NCI-H748 treated with DMSO at 0.1 percent for 48 hours (cell line): ENCODE measurements around the gene FGFR2.

ENCODE experiments used
- DNase-seq: peaks from one replicate; lab custom pipeline; 2025; lab: John Stamatoyannopoulos, UW

The FGFR2 gene

GRCh38 chr10:121553511-121554264 lies 44.6 kb downstream of the FGFR2 start:
- DNase-seq: peak; percentile 74

- no peak for DNase-seq
Observed at GRCh38 chr10:121552746-121553145, 45.5 kb downstream of the FGFR2 start.

DNA sequence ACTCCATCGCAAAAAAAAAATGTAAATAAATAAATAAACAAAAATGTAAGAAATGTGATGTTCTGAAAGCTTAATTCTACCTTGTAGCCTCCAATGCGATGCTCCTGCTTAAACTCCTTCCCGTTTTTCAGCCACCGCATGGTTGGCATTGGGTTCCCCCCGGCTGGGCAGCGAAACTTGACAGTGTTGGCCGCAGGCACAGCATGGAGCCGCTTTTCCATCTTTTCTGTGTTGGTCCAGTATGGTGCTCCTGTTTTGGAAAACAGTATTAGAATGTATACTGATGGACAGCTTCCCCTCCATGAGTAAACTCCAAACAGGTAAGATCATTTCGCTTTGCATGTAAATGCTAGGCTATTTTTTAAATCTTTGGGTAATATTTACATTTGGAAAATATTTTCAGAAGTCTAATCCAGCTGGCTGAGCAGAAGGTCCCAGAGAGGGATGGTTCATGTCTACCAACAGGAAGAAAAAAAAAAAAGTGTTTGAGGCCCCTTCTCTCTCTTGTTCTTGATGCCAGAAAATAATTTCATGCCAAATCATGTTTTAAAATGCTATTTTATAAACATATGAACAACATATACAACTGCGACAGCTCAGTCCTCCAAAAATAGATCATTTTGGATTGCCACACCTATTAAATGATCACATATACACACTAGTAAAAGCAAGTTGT lies 46.9 kb downstream of the FGFR2 start:
- no peak for DNase-seq

- DNase-seq: no peak
Observed at GRCh38 chr10:121544301-121544869, 53.9 kb downstream of the FGFR2 start.

DNA sequence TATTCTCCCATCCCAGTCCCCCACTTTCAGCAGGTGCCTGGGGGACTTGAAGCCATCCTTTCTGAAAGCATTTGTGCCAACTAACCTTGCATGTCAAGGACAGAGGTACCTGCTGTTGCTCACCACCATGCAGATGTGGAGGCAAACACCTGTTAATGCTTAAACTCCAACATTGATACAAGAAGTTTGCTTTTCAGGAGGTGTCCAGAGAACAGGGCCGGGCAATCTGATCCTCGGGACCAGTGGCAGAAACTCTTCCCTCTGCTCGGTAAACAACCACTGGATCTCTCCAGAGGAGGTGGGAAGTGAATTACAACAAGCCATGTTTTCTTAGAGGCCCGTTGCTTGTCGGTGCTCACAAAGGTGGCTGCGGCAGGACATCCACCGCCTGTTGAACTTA lies 54.7 kb downstream of the FGFR2 start:
- no peak for DNase-seq

DNA sequence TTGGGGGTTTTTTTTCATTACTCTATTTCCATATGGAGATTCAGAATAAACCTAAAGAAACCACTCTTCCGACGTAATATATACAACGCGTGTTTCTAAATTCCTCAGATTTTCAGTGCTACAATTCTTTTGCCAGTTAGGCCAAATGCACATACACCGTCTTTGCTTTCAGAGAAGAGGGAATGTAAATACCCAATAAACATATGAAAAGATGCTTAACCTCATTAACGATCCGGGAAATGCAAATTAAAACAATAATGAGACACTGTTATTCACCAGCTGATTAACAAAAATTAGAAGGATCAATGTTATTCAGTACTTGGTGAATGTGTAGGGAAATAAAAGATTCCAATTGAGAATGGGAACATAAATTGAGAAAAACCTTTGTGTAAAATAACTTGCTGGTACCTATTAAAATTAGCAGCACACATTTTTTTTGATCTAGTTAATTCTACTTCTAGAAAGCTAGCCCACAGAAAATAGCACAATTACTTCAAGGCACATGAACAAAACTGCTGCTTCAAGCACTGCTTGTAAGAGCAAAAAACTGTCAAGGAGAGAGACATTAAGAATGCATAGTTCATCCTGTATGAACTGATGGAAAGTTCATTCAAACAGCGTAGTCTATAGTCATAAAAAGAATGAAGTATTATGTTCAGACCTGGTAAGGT lies 56.7 kb downstream of the FGFR2 start:
- no peak for DNase-seq

- DNase-seq: no peak
Observed at GRCh38 chr10:121540732-121541395, 57.4 kb downstream of the FGFR2 start.

DNA sequence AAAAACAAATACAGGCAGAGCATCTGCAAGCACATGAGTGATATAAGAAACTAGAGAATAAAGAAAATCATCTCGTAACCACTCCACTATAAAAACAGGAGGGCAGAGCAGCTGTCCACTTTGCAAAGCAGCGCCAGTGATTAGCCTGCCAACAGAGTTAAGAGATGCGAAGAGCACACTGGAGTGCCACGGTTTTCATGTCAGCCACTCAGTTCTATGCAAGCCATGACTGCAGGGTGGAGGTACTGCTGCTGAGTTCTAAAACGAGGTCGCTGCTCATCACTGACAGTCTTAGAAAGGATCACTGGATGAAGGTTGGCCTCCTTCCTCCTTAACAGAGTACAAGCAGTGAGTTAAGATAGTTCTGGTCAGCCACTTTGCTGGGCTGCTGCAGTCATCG lies 58.5 kb downstream of the FGFR2 start:
- no peak for DNase-seq

- no peak for DNase-seq
Observed at GRCh38 chr10:121536310-121536913, 61.8 kb downstream of the FGFR2 start.

- DNase-seq: no peak
Observed at GRCh38 chr10:121535381-121535780, 62.9 kb downstream of the FGFR2 start.

GRCh38 chr10:121532292-121532864 lies 65.9 kb downstream of the FGFR2 start:
- DNase-seq: no peak

GRCh38 chr10:121531830-121532178 lies 66.4 kb downstream of the FGFR2 start:
- DNase-seq: no peak

- no peak for DNase-seq
Observed at GRCh38 chr10:121531076-121531829, 67.0 kb downstream of the FGFR2 start.

- no peak for DNase-seq
Observed at GRCh38 chr10:121530481-121531075, 67.7 kb downstream of the FGFR2 start.

- DNase-seq: no peak
Observed at GRCh38 chr10:121527690-121528089, 70.6 kb downstream of the FGFR2 start.

- no peak for DNase-seq
Observed at GRCh38 chr10:121526801-121527221, 71.4 kb downstream of the FGFR2 start.

DNA sequence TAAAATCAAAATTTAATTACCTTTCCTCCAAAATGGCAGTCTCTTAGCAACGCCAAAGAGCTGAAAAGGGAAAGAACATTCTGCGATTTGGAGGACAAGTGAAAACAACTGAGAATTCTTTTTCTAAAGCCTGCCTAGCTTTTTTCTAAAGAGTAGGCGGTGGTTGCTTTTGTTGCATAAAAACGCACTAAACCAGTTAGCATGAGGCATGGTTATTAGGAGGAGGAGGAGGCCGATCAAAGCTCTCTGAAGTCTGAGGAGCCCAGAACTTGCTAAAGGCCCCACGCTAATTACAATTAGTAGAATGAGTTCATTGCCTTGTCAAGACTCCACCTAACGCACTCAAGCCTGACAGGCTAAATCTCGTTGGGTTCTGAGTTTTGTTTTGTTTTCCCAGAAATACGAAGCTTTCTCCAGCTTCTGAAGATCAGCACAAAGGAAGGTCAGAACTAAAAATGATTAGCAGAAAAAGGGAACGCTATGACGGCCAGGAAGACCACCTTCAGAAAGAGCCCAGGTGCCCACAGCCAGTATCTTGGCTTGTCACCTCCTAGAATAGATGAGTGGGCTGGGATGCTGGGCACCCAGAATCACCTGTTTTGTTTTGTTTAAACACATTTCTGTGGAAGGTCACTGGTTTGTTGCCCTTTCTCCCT lies 72.0 kb downstream of the FGFR2 start:
- no peak for DNase-seq

DNA sequence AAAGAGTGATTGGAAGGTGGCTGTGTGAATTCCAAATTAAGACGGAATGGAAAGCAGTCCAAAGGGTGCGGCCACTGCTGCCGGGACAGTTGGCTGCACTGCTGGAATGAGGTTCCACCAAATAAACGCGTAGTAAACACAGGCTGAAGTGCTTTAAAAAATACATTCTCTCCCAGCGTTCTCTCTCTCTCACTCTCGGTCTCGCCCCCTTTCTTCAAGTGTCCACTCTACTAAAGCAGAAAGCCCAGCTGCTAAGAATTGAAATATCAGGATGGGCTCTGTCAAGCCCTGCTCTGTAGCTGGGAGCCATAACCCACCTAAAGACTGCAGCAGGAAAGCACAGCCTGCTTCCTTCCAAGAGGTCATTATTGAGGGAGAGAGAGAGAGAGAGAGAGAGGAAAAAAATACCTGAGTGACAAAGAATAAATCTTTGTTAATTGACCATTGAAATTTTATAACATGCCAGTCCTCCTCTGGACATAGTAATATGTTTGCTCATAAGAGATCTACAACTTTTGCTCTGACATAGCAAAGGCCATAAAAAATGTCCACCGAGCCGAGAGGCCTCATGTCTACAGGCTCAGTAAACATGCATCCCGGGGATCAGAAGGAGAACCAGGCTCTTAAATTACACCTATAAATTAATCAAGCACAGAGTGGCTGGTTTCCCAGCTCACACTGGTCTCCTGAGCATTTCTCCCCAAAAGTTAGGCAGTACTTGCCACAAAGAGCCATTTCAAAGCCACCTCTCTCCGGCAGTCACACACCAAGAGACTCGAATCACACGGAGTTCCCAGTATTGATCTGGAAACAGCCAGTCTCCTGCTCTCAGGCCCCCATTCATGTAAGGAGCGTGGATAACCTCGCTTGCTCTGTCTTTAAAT lies 72.8 kb downstream of the FGFR2 start:
- DNase-seq: no peak
